Gastroesophageal sphincter (tissue), 4 donors: ENCODE data around the gene ACP3. TPM values are rescaled to one million over a fixed set of nuclear protein-coding genes. Genes with fewer than 3 reads are reported as not detected.
"Not testable (repeated sequence)": the region's sequence is repeated elsewhere in the genome, so short reads cannot be mapped to it uniquely, and the experiment has no call there.

Source experiments
- ATAC-seq: fragments of 150-250 bp; one replicate; pipeline ENCODE4 v1.9.1; 2016; ENCODE audit warnings: mild to moderate bottlenecking, moderate library complexity
- H3K27ac ChIP-seq, 4 donors: fragments of 200-600 bp; sonication (generic) in 3 of 4; 1 replicate in 3 of 4; 2 replicates in 1 of 4; pipeline ENCODE4 v1.5.1; 2016 to 2019
- H3K27me3 ChIP-seq: fragments of 200-600 bp; sonication (generic); one replicate; pipeline ENCODE4 v1.5.1; 2019
- H3K36me3 ChIP-seq, 2 donors: fragments of 200-600 bp; sonication (generic); one replicate each; pipeline ENCODE4 v1.5.1; 2019; ENCODE audit warnings: control low read depth in 1 of 2
- H3K4me1 ChIP-seq, 3 donors: fragments of 200-600 bp; sonication (generic); 1 replicate in 2 of 3; 2 replicates in 1 of 3; pipeline ENCODE4 v1.5.1; 2016 to 2019; ENCODE audit warnings: control low read depth in 2 of 3
- H3K4me3 ChIP-seq, 2 donors: fragments of 200-600 bp; sonication (generic); one replicate each; pipeline ENCODE4 v1.5.1; 2019; ENCODE audit warnings: mild to moderate bottlenecking in 1 of 2, moderate library complexity in 1 of 2
- H3K9me3 ChIP-seq, 3 donors: fragments of 200-600 bp; sonication (generic); one replicate each; pipeline ENCODE4 v1.5.1; 2017 to 2019; ENCODE audit warnings: control low read depth in 2 of 3
- EP300 ChIP-seq: sonication (generic); formaldehyde crosslinking; IDR thresholded peaks from one replicate; pipeline ENCODE4 v1.6.1; 2017; ENCODE audit warnings: antibody characterized with exemption, mild to moderate bottlenecking
- POLR2A ChIP-seq, 2 donors: fragments of 450-650 bp; IDR thresholded peaks; one replicate each; pipeline ENCODE4 v1.6.1; 2017; ENCODE audit warnings: antibody characterized with exemption in 2 of 2, mild to moderate bottlenecking in 2 of 2, moderate library complexity in 1 of 2
- POLR2AphosphoS5 ChIP-seq: sonication (generic); formaldehyde crosslinking; IDR thresholded peaks from one replicate; pipeline ENCODE4 v1.6.1; 2017; ENCODE audit warnings: antibody characterized with exemption
- WGBS, 2 donors: methylation state at CpG; one replicate each; pipeline ENCODE4 v1.1.5; 2018; ENCODE audit warnings: low coverage in 1 of 2; 5-methylcytosine and 5-hydroxymethylcytosine counted together
- total RNA-seq, 4 donors: library from RNA; depleted of rRNA; stranded (reverse); fragments of >200 nt; gene quantifications; one replicate each; pipeline ENCODE4 v1.1.0, GENCODE V29; 2016
- TF ChIP-seq, protein P1 (sequence below), 4 experiments: fragments of 200-600 bp in 2 of 4; fragments of 450-650 bp in 2 of 4; sonication (generic) in 1 of 4; IDR thresholded peaks; one replicate each; pipeline ENCODE4 v1.5.1; 2017 to 2019; ENCODE audit warnings: antibody characterized with exemption in 4 of 4, mild to moderate bottlenecking in 2 of 4, moderate library complexity in 2 of 4

ACP3 gene
- total RNA-seq, 4 donors from 2014 or later = 1.1 to 3.5 (median 2.1) TPM

DNA sequence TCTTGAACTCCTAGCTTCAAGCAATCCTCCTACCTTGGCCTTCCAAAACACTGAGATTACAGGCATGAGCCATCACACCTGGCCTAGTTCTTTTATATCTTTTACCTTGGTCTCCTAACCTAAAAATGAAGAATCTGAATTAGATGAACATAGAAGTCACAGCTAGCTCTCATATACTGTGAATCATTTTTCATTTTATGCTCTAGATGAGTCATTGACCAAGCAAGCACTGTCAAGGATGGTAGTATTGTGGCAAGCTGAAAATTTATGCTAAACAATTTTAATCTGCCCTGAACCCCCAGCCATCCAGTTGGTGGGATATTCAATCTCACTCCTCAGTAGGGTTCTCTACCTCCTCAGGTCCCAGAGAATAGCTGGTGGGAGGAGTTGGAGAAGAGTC lies 51.8 kb downstream of the ACP3 start:
- no peak overlapping the region for H3K27ac ChIP-seq
- TF ChIP-seq POLR2AphosphoS5 (no peak), POLR2A (IDR thresholded peaks at IDR 0.05) (no peak), EP300 (no peak)
- TF ChIP-seq, protein P1, sequence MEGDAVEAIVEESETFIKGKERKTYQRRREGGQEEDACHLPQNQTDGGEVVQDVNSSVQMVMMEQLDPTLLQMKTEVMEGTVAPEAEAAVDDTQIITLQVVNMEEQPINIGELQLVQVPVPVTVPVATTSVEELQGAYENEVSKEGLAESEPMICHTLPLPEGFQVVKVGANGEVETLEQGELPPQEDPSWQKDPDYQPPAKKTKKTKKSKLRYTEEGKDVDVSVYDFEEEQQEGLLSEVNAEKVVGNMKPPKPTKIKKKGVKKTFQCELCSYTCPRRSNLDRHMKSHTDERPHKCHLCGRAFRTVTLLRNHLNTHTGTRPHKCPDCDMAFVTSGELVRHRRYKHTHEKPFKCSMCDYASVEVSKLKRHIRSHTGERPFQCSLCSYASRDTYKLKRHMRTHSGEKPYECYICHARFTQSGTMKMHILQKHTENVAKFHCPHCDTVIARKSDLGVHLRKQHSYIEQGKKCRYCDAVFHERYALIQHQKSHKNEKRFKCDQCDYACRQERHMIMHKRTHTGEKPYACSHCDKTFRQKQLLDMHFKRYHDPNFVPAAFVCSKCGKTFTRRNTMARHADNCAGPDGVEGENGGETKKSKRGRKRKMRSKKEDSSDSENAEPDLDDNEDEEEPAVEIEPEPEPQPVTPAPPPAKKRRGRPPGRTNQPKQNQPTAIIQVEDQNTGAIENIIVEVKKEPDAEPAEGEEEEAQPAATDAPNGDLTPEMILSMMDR (IDR thresholded peaks at IDR 0.05) = no peak
- H3K4me1 ChIP-seq = no peaks in the 10 kb centered on the region
- H3K27me3 ChIP-seq = peaks cover 2% of the 10 kb centered on the region
- no peaks in the 10 kb centered on the region for H3K9me3 ChIP-seq
- ATAC-seq = no peak
- H3K36me3 ChIP-seq = no peaks in the 10 kb centered on the region
- H3K4me3 ChIP-seq = no peak overlapping the region

DNA sequence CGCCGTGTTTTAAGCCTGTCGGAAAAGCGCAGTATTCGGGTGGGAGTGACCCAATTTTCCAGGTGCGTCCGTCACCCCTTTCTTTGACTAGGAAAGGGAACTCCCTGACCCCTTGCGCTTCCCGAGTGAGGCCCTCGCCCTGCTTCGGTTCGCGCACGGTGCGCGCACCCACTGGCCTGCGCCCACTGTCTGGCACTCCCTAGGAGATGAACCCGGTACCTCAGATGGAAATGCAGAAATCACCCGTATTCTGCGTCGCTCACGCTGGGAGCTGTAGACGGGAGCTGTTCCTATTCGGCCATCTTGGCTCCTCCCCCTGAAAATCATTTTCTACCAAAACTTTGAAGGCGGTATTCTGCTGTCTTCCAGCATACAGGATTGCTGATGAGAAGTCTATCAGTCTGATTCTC lies 59.7 kb downstream of the ACP3 start:
- WGBS, 2 donors = 96 to 98% methylated on average over 17 of the region's 25 CpGs
- not testable (repeated sequence) for ATAC-seq, H3K36me3 ChIP-seq, H3K27me3 ChIP-seq, H3K4me1 ChIP-seq, H3K4me3 ChIP-seq, H3K9me3 ChIP-seq, H3K27ac ChIP-seq

DNA sequence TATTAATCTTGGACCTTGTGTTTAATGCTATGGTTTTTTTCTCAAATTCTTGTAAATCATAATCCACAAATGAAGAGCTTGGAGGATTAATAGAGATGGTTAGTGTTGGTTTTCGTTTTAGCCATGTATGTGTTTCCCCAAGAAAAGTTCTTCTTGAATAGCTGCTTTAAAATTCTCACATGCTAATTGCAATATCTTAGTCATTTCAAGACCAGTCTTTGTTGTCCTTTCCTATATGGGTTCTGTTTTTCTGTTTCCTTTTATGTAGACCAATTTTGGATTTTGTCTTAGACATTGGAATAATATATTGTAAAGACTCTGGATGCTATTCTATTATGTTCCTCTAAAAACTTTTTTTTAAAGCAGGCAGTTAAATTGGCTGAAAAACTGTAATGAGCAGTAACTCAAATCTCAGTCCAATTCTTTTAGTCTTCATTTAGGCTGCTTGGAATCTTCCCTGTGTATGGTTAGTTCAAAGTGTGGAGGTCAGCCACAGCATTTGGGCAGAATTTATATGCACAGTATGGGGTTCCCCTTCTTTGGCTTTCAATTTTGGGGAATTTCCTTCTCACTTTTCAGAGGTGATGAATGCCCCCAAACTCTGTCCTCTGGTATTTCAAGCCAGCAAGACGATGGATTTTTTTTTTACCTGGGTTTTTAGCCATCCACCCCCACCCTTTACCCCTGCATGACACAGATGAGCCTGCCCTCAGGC lies 61.0 kb downstream of the ACP3 start:
- Histone ChIP-seq H3K4me3 (no peak overlapping the region), H3K36me3 (no peaks in the 10 kb centered on the region), H3K27ac (no peak overlapping the region), H3K27me3 (peaks cover 11% of the 10 kb centered on the region), H3K9me3 (no peaks in the 10 kb centered on the region), H3K4me1 (no peaks in the 10 kb centered on the region)
- ATAC-seq = no peak
- WGBS, 2 donors = 71 to 93% methylated on average over 2 of the region's 2 CpGs
- TF ChIP-seq, protein P1 (IDR thresholded peaks at IDR 0.05) = no peak
- no peak for TF ChIP-seq POLR2AphosphoS5
- no peak for TF ChIP-seq POLR2A (IDR thresholded peaks at IDR 0.05)
- no peak for TF ChIP-seq EP300

DNA sequence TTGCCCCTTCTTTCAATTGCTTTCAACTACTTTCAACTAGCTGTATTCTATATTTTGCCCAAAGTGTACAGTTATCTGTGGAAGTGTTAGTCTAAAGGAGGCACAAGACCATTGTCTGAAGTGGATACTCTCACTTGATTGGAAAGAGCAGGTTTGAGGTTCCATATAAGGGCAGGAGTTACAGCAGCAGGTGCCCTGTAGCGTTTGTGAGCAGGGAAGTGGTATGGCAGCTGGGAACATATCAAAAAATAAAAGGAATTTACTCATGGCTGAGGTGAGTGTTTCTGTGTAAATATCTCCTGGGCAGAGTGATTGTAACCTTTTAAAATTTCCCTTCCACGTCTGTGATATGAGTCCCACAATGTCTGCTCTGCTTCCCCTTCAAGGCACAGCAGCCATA lies 61.6 kb downstream of the ACP3 start:
- Histone ChIP-seq H3K27me3 (peaks cover 17% of the 10 kb centered on the region), H3K4me1 (no peaks in the 10 kb centered on the region), H3K9me3 (no peaks in the 10 kb centered on the region), H3K36me3 (no peaks in the 10 kb centered on the region), H3K27ac (no peak overlapping the region), H3K4me3 (no peak overlapping the region)
- TF ChIP-seq EP300 (no peak), POLR2AphosphoS5 (no peak), POLR2A (IDR thresholded peaks at IDR 0.05) (no peak)
- TF ChIP-seq, protein P1 (IDR thresholded peaks at IDR 0.05) = no peak
- WGBS, 2 donors = 31 to 47% methylated on average over 2 of the region's 2 CpGs
- ATAC-seq = no peak

DNA sequence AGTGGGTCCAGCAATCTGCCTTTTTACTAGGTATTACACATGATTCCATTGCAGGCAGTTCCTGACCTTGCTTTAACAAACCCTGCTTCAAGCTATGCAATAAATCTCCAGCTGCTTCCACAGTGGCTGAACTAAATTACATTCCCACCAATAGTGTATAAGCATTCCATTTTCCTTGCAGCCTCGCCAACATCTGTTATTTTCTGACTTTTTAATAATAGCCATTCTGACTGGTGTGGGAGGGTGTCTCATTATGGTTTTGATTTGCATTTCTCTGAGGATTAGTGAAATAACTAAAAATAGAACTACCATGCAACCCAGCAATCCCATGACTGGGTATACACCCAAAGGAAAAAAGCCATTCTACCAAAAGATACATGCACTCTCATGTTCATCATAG lies 63.7 kb downstream of the ACP3 start:
- Histone ChIP-seq H3K27me3 (peaks cover 18% of the 10 kb centered on the region), H3K36me3 (no peaks in the 10 kb centered on the region), H3K27ac (no peak overlapping the region), H3K4me3 (no peak overlapping the region), H3K4me1 (no peaks in the 10 kb centered on the region), H3K9me3 (no peaks in the 10 kb centered on the region)
- TF ChIP-seq, protein P1 (IDR thresholded peaks at IDR 0.05) = no peak
- no peak for TF ChIP-seq POLR2AphosphoS5
- no peak for TF ChIP-seq EP300
- no peak for TF ChIP-seq POLR2A (IDR thresholded peaks at IDR 0.05)
- 44% methylated on average over 1 of the region's 1 CpG; no CpG with 5 or more reads in 1 of the 2 donors for WGBS, 2 donors
- no peak for ATAC-seq
